Neuronal stem cell (in vitro differentiated cells): ENCODE measurements around the gene DENND2C.
"Not testable (repeated sequence)": the region's sequence is repeated elsewhere in the genome, so short reads cannot be mapped to it uniquely, and the experiment has no call there.

Source experiments
- DNase-seq: peaks from one replicate; pipeline ENCODE4 v3.0.0-alpha.2; 2013; ENCODE audit warnings: low spot score
- H2AFZ ChIP-seq: one replicate; pipeline ENCODE4 v1.6.1; 2013; ENCODE audit warnings: mild to moderate bottlenecking, low read length, inconsistent platforms
- H2AK5ac ChIP-seq: 2 replicates; pipeline ENCODE4 v1.6.1; 2013; ENCODE audit warnings: low read depth, mild to moderate bottlenecking, inconsistent platforms, low read length, moderate library complexity, mixed read lengths
- H2BK120ac ChIP-seq: 2 replicates; pipeline ENCODE4 v1.6.1; 2013; ENCODE audit warnings: low read depth, mild to moderate bottlenecking, inconsistent platforms, low read length, moderate library complexity, mixed read lengths
- H2BK12ac ChIP-seq: one replicate; pipeline ENCODE4 v1.6.1; 2013; ENCODE audit warnings: low read length, inconsistent platforms
- H2BK15ac ChIP-seq: 2 replicates; pipeline ENCODE4 v1.6.1; 2013; ENCODE audit warnings: mild to moderate bottlenecking, low read length, inconsistent platforms, mixed read lengths
- H2BK5ac ChIP-seq: one replicate; pipeline ENCODE4 v1.6.1; 2013; ENCODE audit warnings: inconsistent platforms, mild to moderate bottlenecking, low read length, moderate library complexity
- H3K14ac ChIP-seq: one replicate; pipeline ENCODE4 v1.6.1; 2013; ENCODE audit warnings: low read length, inconsistent platforms
- H3K18ac ChIP-seq: 2 replicates; pipeline ENCODE4 v1.6.1; 2013; ENCODE audit warnings: low read length, inconsistent platforms
- H3K23ac ChIP-seq: 2 replicates; pipeline ENCODE4 v1.6.1; 2013; ENCODE audit warnings: low read depth, mild to moderate bottlenecking, mixed read lengths, low read length, inconsistent platforms; ENCODE audit not compliant: poor library complexity
- H3K27ac ChIP-seq: replicated peaks from 3 replicates; pipeline ENCODE4 v1.5.1; 2013; ENCODE audit warnings: low read length, inconsistent platforms
- H3K27me3 ChIP-seq, 3 experiments: 2 replicates each; pipeline ENCODE4 v1.6.1; 2013; ENCODE audit warnings: low read length in 3 of 3, mild to moderate bottlenecking in 2 of 3, inconsistent platforms in 1 of 3, low read depth in 1 of 3, mixed read lengths in 1 of 3, moderate library complexity in 1 of 3; ENCODE audit not compliant: control insufficient read depth in 3 of 3, insufficient read depth in 3 of 3
- H3K36me3 ChIP-seq, 2 donors: replicated peaks in 1 of 2; 2 replicates each; pipeline ENCODE4 v1.6.1; 2013; ENCODE audit warnings: low read length in 2 of 2; ENCODE audit not compliant: control insufficient read depth in 2 of 2, insufficient read depth in 2 of 2
- H3K4ac ChIP-seq: 2 replicates; pipeline ENCODE4 v1.6.1; 2013; ENCODE audit warnings: inconsistent platforms, mild to moderate bottlenecking, low read length, moderate library complexity
- H3K4me1 ChIP-seq, 2 donors: 1 replicate in 1 of 2; 2 replicates in 1 of 2; pipeline ENCODE4 v1.6.1; 2013; ENCODE audit warnings: low read length in 2 of 2, low read depth in 1 of 2; ENCODE audit not compliant: control insufficient read depth in 2 of 2, insufficient read depth in 1 of 2
- H3K4me2 ChIP-seq: one replicate; pipeline ENCODE4 v1.6.1; 2013; ENCODE audit warnings: mild to moderate bottlenecking, low read length, inconsistent platforms; ENCODE audit not compliant: insufficient read depth, poor library complexity, severe bottlenecking
- H3K4me3 ChIP-seq, 2 donors: 2 replicates each; pipeline ENCODE4 v1.5.1; 2013; ENCODE audit warnings: low read length in 2 of 2, mild to moderate bottlenecking in 2 of 2, inconsistent platforms in 1 of 2, moderate library complexity in 1 of 2
- H3K79me1 ChIP-seq: one replicate; pipeline ENCODE4 v1.6.1; 2013; ENCODE audit warnings: low read depth, mild to moderate bottlenecking, inconsistent platforms, low read length, moderate library complexity
- H3K9ac ChIP-seq: one replicate; pipeline ENCODE4 v1.6.1; 2013; ENCODE audit warnings: mild to moderate bottlenecking, low read depth, low read length, inconsistent platforms; ENCODE audit not compliant: poor library complexity
- H3K9me3 ChIP-seq, 2 donors: replicated peaks in 1 of 2; 2 replicates each; pipeline versions ENCODE3 to v1.6.1; 2013; ENCODE audit warnings: low read length in 2 of 2, mild to moderate bottlenecking in 2 of 2, inconsistent platforms in 1 of 2, low read depth in 1 of 2, mixed read lengths in 1 of 2, moderate library complexity in 1 of 2; ENCODE audit not compliant: control insufficient read depth in 2 of 2, insufficient read depth in 1 of 2
- H4K8ac ChIP-seq: one replicate; pipeline ENCODE4 v1.6.1; 2013; ENCODE audit warnings: low read depth, mild to moderate bottlenecking, inconsistent platforms, low read length, moderate library complexity
- H4K91ac ChIP-seq: one replicate; pipeline ENCODE4 v1.6.1; 2013; ENCODE audit warnings: low read length, low read depth, mild to moderate bottlenecking, inconsistent platforms; ENCODE audit not compliant: poor library complexity
- WGBS, 2 donors: extraction: QIAGEN DNeasy Blood & Tissue Kit; methylation state at CpG; one replicate each; pipeline ENCODE4 v1.1.7; 2013; ENCODE audit warnings: missing lambda C conversion rate in 2 of 2, mixed read lengths in 1 of 2; ENCODE audit not compliant: insufficient read length in 2 of 2, insufficient replicate concordance in 1 of 2; ENCODE audit errors: extremely low coverage in 2 of 2; 5-methylcytosine and 5-hydroxymethylcytosine counted together

Gene DENND2C

GRCh38 chr1:114581335-114582287 is 88.2 kb downstream of the DENND2C start, which contains the start of gene BCAS2:
Gene BCAS2, minus strand, starts transcription at chr1:114581615. Its CDS starts 24 bp downstream, at chr1:114581591.
- Histone ChIP-seq H3K9ac (peak within 1 kb of the TSS; percentile 86), H2AFZ (peak within 1 kb of the TSS; percentile 84), H3K18ac (peak within 1 kb of the TSS; percentile 89), H3K4ac (no peak within 1 kb of the TSS), H3K27me3 (no peaks in the 10 kb centered on the region), H3K9me3 (no peaks in the 10 kb centered on the region), H2BK5ac (peak within 1 kb of the TSS; percentile 10), H3K27ac (no peak within 1 kb of the TSS), H4K91ac (no peak within 1 kb of the TSS), H2BK15ac (no peak within 1 kb of the TSS), H4K8ac (peak within 1 kb of the TSS; percentile 94), H2BK120ac (no peak within 1 kb of the TSS), H3K4me2 (peak within 1 kb of the TSS; percentile 80), H3K4me3 (peak within 1 kb of the TSS; percentile 80 to 87), H3K14ac (no peak within 1 kb of the TSS), H2BK12ac (no peak within 1 kb of the TSS), H2AK5ac (peak within 1 kb of the TSS; percentile 45), H3K36me3 (peaks cover 8 to 36% of the 10 kb centered on the region in 2 donors), H3K79me1 (peaks cover 2% of the 10 kb centered on the region), H3K4me1 (peaks cover 4% of the 10 kb centered on the region in 2 donors), H3K23ac (no peak within 1 kb of the TSS)
- no CpG with 5 or more reads among the region's 40 CpGs for WGBS, 2 donors
- DNase-seq = peak; percentile 87

- no peaks in the 10 kb centered on the region for H3K4me1 ChIP-seq
- H3K23ac ChIP-seq = no peak overlapping the region
- H3K4me3 ChIP-seq = no peak overlapping the region
- H2BK120ac ChIP-seq = no peak overlapping the region
- peaks cover 19 to 97% of the 10 kb centered on the region in 2 donors for H3K36me3 ChIP-seq
- H2BK5ac ChIP-seq = no peak overlapping the region
- H3K4me2 ChIP-seq = no peak overlapping the region
- H2BK15ac ChIP-seq = no peak overlapping the region
- no peak overlapping the region for H3K14ac ChIP-seq
- no peak overlapping the region for H3K27ac ChIP-seq
- no peak overlapping the region for H4K91ac ChIP-seq
- no CpG with 5 or more reads among the region's 2 CpGs for WGBS, 2 donors
- H2AFZ ChIP-seq = no peak overlapping the region
- no peak overlapping the region for H2AK5ac ChIP-seq
- no peak overlapping the region for H3K4ac ChIP-seq
- no peak overlapping the region for H2BK12ac ChIP-seq
- no peaks in the 10 kb centered on the region for H3K9me3 ChIP-seq
- no peaks in the 10 kb centered on the region for H3K27me3 ChIP-seq
- H3K18ac ChIP-seq = no peak overlapping the region
- no peaks in the 10 kb centered on the region for H3K79me1 ChIP-seq
- no peak overlapping the region for H4K8ac ChIP-seq
- no peak overlapping the region for H3K9ac ChIP-seq
- no peak for DNase-seq
Measured at GRCh38 chr1:114574365-114574764, 95.5 kb downstream of the DENND2C start.

DNA sequence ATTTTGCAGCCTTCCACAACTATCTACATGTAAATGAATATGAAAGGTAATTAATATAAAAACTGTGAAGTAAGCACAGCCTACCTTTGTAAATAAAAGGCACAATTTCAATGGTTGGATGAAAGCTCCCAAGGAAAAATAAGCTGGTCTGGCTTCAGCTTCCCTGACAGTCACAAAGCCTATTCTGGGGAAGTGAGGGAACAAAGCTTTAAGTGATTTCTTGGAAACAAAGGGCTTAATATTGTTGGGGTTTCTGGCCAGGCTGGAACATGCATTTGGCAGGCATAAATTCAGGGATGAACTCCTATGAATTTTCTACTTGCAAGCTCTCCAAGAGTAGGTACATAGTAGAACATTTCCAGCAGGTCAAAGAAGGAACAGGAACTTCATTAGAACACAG is 105.7 kb downstream of the DENND2C start:
- Histone ChIP-seq H3K27ac (no peak overlapping the region), H4K8ac (no peak overlapping the region), H3K4me2 (no peak overlapping the region), H3K79me1 (no peaks in the 10 kb centered on the region), H2AK5ac (no peak overlapping the region), H2BK120ac (no peak overlapping the region), H3K9ac (no peak overlapping the region), H2AFZ (no peak overlapping the region), H3K23ac (no peak overlapping the region), H2BK5ac (no peak overlapping the region), H3K9me3 (no peaks in the 10 kb centered on the region), H3K14ac (no peak overlapping the region), H3K4me3 (no peak overlapping the region), H2BK15ac (no peak overlapping the region), H3K4ac (no peak overlapping the region), H2BK12ac (no peak overlapping the region), H3K36me3 (peaks cover 7 to 50% of the 10 kb centered on the region in 2 donors), H3K4me1 (no peaks in the 10 kb centered on the region), H4K91ac (no peak overlapping the region), H3K27me3 (no peaks in the 10 kb centered on the region), H3K18ac (no peak overlapping the region)
- DNase-seq = no peak

- not testable (repeated sequence) for H3K4ac ChIP-seq, H4K91ac ChIP-seq, H2BK5ac ChIP-seq, H3K23ac ChIP-seq, H4K8ac ChIP-seq, H3K79me1 ChIP-seq, H2BK15ac ChIP-seq, H3K4me2 ChIP-seq, H3K27ac ChIP-seq, H3K9ac ChIP-seq, H3K9me3 ChIP-seq, H3K4me1 ChIP-seq, H2BK12ac ChIP-seq, H2AK5ac ChIP-seq, H3K4me3 ChIP-seq, H2BK120ac ChIP-seq, DNase-seq, H2AFZ ChIP-seq, H3K18ac ChIP-seq, H3K14ac ChIP-seq, H3K27me3 ChIP-seq
- WGBS, 2 donors = no CpG with 5 or more reads among the region's 3 CpGs
- H3K36me3 ChIP-seq = peaks cover 4 to 39% of the 10 kb centered on the region in 2 donors
Measured at GRCh38 chr1:114562978-114563510, 106.8 kb downstream of the DENND2C start.
